BLaER1 (cell line): Measurements from ENCODE around the gene IER2.
A peak's percentile ranks its signal among the peaks of the same experiment; 100 is the strongest.

ENCODE experiments used
- H3K27ac ChIP-seq: shearing (Covaris generic); formaldehyde crosslinking; 2 replicates; pipeline ENCODE4 v1.8.1; 2022
- H3K27me3 ChIP-seq: shearing (Covaris generic); formaldehyde crosslinking; 2 replicates; pipeline ENCODE4 v1.8.1; 2022
- H3K36me3 ChIP-seq: shearing (Covaris generic); formaldehyde crosslinking; 2 replicates; pipeline ENCODE4 v1.8.1; 2022
- H3K4me1 ChIP-seq: shearing (Covaris generic); formaldehyde crosslinking; 2 replicates; pipeline ENCODE4 v1.8.1; 2022
- H3K4me2 ChIP-seq: shearing (Covaris generic); formaldehyde crosslinking; 2 replicates; pipeline ENCODE4 v1.8.1; 2022
- H3K4me3 ChIP-seq: shearing (Covaris generic); formaldehyde crosslinking; 2 replicates; pipeline ENCODE4 v1.8.1; 2022
- H3K9ac ChIP-seq: shearing (Covaris generic); formaldehyde crosslinking; 2 replicates; pipeline ENCODE4 v1.8.1; 2022
- H3K9me3 ChIP-seq: shearing (Covaris generic); formaldehyde crosslinking; 2 replicates; pipeline ENCODE4 v1.8.1; 2022
- H4K20me1 ChIP-seq: shearing (Covaris generic); formaldehyde crosslinking; 2 replicates; pipeline ENCODE4 v1.8.1; 2022
- Cebpa-rat ChIP-seq: shearing (Covaris generic); IDR thresholded peaks from 2 replicates; pipeline ENCODE4 v1.8.1; 2022

IER2 gene

GRCh38 chr19:13151605-13152355, 1.6 kb downstream of the IER2 start:
- H3K27me3 ChIP-seq: no peaks in the 10 kb centered on the region
- H3K4me1 ChIP-seq: peaks cover 43% of the 10 kb centered on the region
- no peak for TF ChIP-seq Cebpa-rat
- H4K20me1 ChIP-seq: peaks cover 26% of the 10 kb centered on the region
- peaks cover 10% of the 10 kb centered on the region; the same call in 1 of the 2 replicates for H3K36me3 ChIP-seq
- H3K27ac ChIP-seq: peak overlapping the region; percentile 98
- H3K4me2 ChIP-seq: peak overlapping the region; percentile 97
- H3K9ac ChIP-seq: peak overlapping the region; percentile 95
- peak overlapping the region; percentile 100 for H3K4me3 ChIP-seq
- no peaks in the 10 kb centered on the region for H3K9me3 ChIP-seq

GRCh38 chr19:13152356-13152973, 2.3 kb downstream of the IER2 start:
- TF ChIP-seq Cebpa-rat: no peak
- Histone ChIP-seq H3K27me3 (no peaks in the 10 kb centered on the region), H3K4me2 (peak overlapping the region; percentile 97), H3K36me3 (peaks cover 10% of the 10 kb centered on the region; the same call in 1 of the 2 replicates), H3K4me1 (peaks cover 44% of the 10 kb centered on the region), H3K9ac (peak overlapping the region; percentile 95), H4K20me1 (peaks cover 26% of the 10 kb centered on the region), H3K4me3 (peak overlapping the region; percentile 100), H3K27ac (peak overlapping the region; percentile 98), H3K9me3 (no peaks in the 10 kb centered on the region)

DNA sequence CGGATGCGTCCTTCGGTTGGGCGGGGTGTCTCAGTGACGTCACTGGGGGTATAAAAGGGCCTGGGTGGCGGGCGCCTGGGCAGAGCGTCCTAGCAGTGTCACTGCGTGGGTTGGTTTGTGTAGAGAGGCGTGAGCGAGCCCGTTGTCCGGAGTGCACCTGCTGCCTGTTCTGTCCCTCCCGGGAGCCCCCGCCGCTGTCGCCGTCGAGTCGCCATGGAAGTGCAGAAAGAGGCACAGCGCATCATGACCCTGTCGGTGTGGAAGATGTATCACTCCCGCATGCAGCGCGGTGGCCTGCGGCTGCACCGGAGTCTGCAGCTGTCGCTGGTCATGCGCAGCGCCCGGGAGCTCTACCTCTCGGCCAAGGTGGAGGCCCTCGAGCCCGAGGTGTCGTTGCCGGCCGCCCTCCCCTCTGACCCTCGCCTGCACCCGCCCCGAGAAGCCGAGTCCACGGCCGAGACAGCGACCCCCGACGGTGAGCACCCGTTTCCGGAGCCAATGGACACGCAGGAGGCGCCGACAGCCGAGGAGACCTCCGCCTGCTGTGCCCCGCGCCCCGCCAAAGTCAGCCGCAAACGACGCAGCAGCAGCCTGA, 2.9 kb downstream of the IER2 start:
- no peaks in the 10 kb centered on the region for H3K27me3 ChIP-seq
- H3K36me3 ChIP-seq: peaks cover 10% of the 10 kb centered on the region; the same call in 1 of the 2 replicates
- H3K4me2 ChIP-seq: peak overlapping the region; percentile 97
- H4K20me1 ChIP-seq: peaks cover 26% of the 10 kb centered on the region
- TF ChIP-seq Cebpa-rat: no peak
- H3K4me1 ChIP-seq: peaks cover 44% of the 10 kb centered on the region
- no peaks in the 10 kb centered on the region for H3K9me3 ChIP-seq
- H3K27ac ChIP-seq: peak overlapping the region; percentile 98
- peak overlapping the region; percentile 95 for H3K9ac ChIP-seq
- H3K4me3 ChIP-seq: peak overlapping the region; percentile 100

GRCh38 chr19:13153569-13154240, 3.5 kb downstream of the IER2 start:
- Histone ChIP-seq H4K20me1 (peaks cover 26% of the 10 kb centered on the region), H3K36me3 (peaks cover 10% of the 10 kb centered on the region; the same call in 1 of the 2 replicates), H3K27me3 (no peaks in the 10 kb centered on the region), H3K27ac (peak overlapping the region; percentile 98), H3K4me2 (peak overlapping the region; percentile 97), H3K4me1 (peaks cover 44% of the 10 kb centered on the region), H3K4me3 (peak overlapping the region; percentile 100), H3K9me3 (no peaks in the 10 kb centered on the region), H3K9ac (peak overlapping the region; percentile 95)
- no peak for TF ChIP-seq Cebpa-rat

DNA sequence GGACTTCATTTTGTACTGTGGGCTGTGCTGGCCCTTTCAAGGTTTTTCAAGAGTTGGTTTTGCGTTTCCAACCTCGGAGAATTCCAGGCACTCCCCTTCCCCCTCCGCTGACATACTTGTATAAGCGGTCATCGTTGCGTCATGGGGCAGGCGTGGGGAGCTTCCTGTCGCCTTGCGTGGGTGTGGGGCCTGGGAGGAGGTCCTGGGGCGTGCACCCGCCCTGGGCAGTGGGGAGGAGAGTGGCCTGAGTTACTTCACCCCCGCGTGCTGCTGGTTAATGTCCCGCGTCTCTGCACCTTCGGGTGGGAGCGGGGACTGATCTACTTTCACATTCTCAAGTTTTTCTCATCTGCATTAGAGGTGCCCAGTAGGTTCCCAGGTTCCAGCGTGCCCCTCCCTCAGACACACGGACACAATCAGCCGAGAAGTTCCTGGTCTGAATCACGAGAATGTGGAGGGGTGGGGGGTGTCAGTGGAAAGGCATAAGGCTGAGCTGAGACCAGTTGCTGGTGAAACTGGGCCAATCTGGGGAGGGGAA, 4.1 kb downstream of the IER2 start:
- no peaks in the 10 kb centered on the region for H3K27me3 ChIP-seq
- H3K9me3 ChIP-seq: no peaks in the 10 kb centered on the region
- peak overlapping the region; percentile 97 for H3K4me2 ChIP-seq
- peak overlapping the region; percentile 100 for H3K4me3 ChIP-seq
- H4K20me1 ChIP-seq: peaks cover 26% of the 10 kb centered on the region
- no peak for TF ChIP-seq Cebpa-rat
- peak overlapping the region; percentile 98 for H3K27ac ChIP-seq
- peaks cover 10% of the 10 kb centered on the region; the same call in 1 of the 2 replicates for H3K36me3 ChIP-seq
- H3K9ac ChIP-seq: peak overlapping the region; percentile 95
- H3K4me1 ChIP-seq: peaks cover 44% of the 10 kb centered on the region

- peaks cover 10% of the 10 kb centered on the region; the same call in 1 of the 2 replicates for H3K36me3 ChIP-seq
- TF ChIP-seq Cebpa-rat: no peak
- no peaks in the 10 kb centered on the region for H3K9me3 ChIP-seq
- H3K4me3 ChIP-seq: peak overlapping the region; percentile 100
- H3K9ac ChIP-seq: peak overlapping the region; percentile 95
- peak overlapping the region; percentile 97 for H3K4me2 ChIP-seq
- H3K4me1 ChIP-seq: peaks cover 47% of the 10 kb centered on the region
- H4K20me1 ChIP-seq: peaks cover 26% of the 10 kb centered on the region
- H3K27me3 ChIP-seq: no peaks in the 10 kb centered on the region
- H3K27ac ChIP-seq: peak overlapping the region; percentile 98
These were observed 4.8 kb downstream of the IER2 start for GRCh38 chr19:13154911-13155471.

DNA sequence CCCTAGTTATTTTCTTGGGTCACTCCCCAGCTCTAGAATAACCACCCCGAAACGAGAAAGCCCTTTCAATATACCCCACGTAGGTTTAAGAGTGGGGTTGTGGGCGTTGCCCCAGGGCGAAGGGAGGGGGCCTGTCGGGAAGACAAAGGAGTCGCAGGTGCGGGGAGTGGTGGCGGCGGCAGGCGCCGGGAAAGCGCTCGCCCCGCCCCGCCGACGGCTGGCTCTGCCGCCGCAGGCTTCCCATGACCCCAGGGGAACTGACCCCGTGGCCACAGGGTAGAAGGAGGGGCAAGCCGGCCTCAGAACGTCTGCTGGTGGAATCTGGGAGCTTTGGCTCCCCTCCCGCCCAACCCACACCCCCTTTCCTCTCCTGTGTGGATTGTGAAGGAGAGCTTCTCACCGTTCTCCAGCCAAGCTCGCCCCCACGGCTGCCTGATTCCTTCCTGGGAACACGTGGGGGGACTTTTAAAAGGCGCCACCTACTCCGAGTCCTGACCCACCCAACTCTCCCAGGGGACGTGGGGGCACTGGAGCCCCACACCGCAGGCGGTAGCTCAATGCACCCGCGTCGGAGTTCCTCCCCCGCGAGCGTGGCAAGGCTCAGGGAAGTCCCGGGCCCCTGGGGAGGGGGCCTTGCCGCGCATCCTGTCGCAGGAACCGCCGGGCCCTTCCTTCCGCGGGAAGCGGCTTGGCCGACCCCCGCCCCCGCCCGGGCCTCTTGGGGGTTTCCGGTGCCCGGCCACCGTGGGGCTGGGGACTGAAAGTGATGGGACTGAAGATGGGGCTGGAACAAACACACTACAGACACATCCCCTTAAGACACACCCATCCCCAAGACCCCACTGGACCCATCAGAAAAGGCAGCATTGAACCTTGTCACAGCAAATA, 5.5 kb downstream of the IER2 start:
- peak overlapping the region; percentile 100 for H3K4me3 ChIP-seq
- peak overlapping the region; percentile 97 for H3K4me2 ChIP-seq
- H3K9ac ChIP-seq: peak overlapping the region; percentile 95
- peaks cover 10% of the 10 kb centered on the region; the same call in 1 of the 2 replicates for H3K36me3 ChIP-seq
- H3K4me1 ChIP-seq: peaks cover 55% of the 10 kb centered on the region
- peak overlapping the region; percentile 98 for H3K27ac ChIP-seq
- TF ChIP-seq Cebpa-rat: no peak
- peaks cover 26% of the 10 kb centered on the region for H4K20me1 ChIP-seq
- H3K9me3 ChIP-seq: no peaks in the 10 kb centered on the region
- no peaks in the 10 kb centered on the region for H3K27me3 ChIP-seq

DNA sequence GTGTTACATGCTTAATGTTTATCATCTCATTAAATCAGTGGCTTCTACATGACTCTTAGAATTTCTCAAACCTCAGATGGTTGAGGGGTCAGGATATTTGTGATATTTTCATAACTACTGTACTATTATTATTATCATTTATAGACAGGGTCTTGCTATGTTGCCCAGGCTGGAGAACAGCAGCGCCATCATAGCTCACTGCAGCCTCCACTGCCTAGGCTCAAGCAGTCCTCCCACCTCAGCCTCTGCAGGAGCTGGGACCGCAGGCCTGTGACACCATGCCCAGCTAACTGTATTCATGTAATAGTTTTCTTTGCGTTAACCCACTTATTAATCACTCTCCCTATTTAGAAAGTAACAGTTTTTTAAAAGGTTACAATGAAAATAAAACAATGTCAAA, 9.5 kb downstream of the IER2 start:
- no peak overlapping the region for H3K27ac ChIP-seq
- TF ChIP-seq Cebpa-rat: no peak
- H3K4me1 ChIP-seq: peaks cover 91% of the 10 kb centered on the region
- no peaks in the 10 kb centered on the region for H3K27me3 ChIP-seq
- no peaks in the 10 kb centered on the region for H3K36me3 ChIP-seq
- no peak overlapping the region for H3K4me2 ChIP-seq
- no peaks in the 10 kb centered on the region for H3K9me3 ChIP-seq
- no peak overlapping the region for H3K4me3 ChIP-seq
- H3K9ac ChIP-seq: no peak overlapping the region
- H4K20me1 ChIP-seq: peaks cover 7% of the 10 kb centered on the region
